Activated T-cell treated with anti-CD3 and anti-CD28 coated beads, Interleukin-2, amount 50 U/mL, for 24 hours (primary cell): Measurements from ENCODE around the gene DPP10.
"Not testable (repeated sequence)": the region's sequence is repeated elsewhere in the genome, so short reads cannot be mapped to it uniquely, and the experiment has no call there.

Source experiments
- DNase-seq: peaks from one replicate; pipeline ENCODE4 v3.0.0-alpha.2; 2020
- H3K27ac Mint-ChIP-seq: 2 replicates; pipeline ENCODE4 v1.8.0; 2020; ENCODE audit warnings: mild to moderate bottlenecking, mixed read lengths
- H3K27me3 Mint-ChIP-seq: 2 replicates; pipeline ENCODE4 v1.8.0; 2020; ENCODE audit warnings: mixed read lengths
- H3K36me3 Mint-ChIP-seq: 2 replicates; pipeline ENCODE4 v1.8.0; 2020; ENCODE audit warnings: low read depth, mixed read lengths
- H3K4me1 Mint-ChIP-seq: 2 replicates; pipeline ENCODE4 v1.8.0; 2020; ENCODE audit warnings: low read depth, mixed read lengths
- H3K4me3 Mint-ChIP-seq: 2 replicates; pipeline ENCODE4 v1.8.0; 2020; ENCODE audit warnings: mild to moderate bottlenecking, moderate library complexity, mixed read lengths
- H3K9me3 Mint-ChIP-seq: 2 replicates; pipeline ENCODE4 v1.8.0; 2020; ENCODE audit warnings: mixed read lengths

Gene DPP10

DNA sequence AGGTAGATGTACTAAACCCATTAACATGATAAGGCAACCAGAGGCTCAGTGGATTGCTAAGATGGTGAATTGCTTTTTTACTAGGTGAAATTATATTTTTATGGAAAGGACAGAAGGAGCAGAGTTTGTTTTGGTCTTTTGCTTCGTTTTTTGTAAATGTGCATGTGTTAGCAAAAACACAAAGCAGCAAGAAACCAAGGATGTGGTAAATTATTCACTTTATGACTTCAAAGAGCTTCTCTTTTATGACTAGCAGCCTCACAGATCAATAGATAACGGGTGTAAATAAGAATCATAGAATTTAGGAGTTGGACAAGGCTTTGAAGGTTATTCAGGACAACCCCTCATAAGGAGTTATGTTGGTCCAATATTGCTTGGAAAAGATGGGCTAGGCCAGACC, 615.0 kb downstream of the DPP10 start:
- H3K4me3 Mint-ChIP-seq = no peak overlapping the region
- peaks cover 18% of the 10 kb centered on the region for H3K9me3 Mint-ChIP-seq
- no peak overlapping the region for H3K27ac Mint-ChIP-seq
- no peaks in the 10 kb centered on the region for H3K4me1 Mint-ChIP-seq
- no peak for DNase-seq
- H3K27me3 Mint-ChIP-seq = no peaks in the 10 kb centered on the region
- no peaks in the 10 kb centered on the region for H3K36me3 Mint-ChIP-seq

DNA sequence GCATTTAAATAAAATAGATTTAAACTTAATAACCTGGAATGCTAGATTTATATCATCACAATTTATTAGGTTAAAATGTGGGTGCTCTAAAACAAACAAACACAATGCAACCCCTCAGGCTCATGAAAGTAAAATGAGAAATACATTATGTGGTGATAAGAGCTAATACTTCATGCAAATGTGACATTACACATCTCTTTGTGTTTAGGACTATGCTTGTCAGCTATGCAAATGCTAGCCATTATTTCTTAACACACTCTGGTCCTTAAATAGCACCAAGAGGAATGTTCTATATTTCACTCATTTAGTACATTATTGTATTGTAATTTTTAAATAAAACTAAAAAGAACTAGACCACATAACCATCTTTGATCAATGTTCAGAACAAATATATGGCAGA, 627.6 kb downstream of the DPP10 start:
- peaks cover 2% of the 10 kb centered on the region for H3K9me3 Mint-ChIP-seq
- no peaks in the 10 kb centered on the region for H3K4me1 Mint-ChIP-seq
- no peaks in the 10 kb centered on the region for H3K27me3 Mint-ChIP-seq
- DNase-seq = no peak
- no peak overlapping the region for H3K27ac Mint-ChIP-seq
- no peaks in the 10 kb centered on the region for H3K36me3 Mint-ChIP-seq
- no peak overlapping the region for H3K4me3 Mint-ChIP-seq

DNA sequence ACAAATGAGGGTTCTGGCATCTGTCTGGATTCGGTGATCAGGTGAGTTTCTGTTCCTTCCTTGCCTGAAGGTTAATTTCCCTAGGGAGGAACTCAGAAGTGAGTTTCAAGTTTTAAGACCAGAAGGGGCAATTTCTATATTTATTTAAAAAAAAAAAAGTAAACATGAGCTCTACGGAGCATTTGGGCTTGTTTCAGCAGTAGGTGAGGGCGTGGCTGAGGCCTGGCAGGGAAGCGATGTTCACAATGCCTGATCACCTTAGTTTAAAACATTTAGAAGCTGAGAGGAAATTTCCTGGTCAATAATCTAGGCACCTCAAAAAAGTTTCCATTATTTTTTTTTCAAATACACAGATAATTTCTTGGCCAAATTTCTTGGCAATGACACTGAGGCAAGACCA, 629.1 kb downstream of the DPP10 start:
- Mint-ChIP-seq H3K36me3 (no peaks in the 10 kb centered on the region), H3K4me3 (no peak overlapping the region), H3K27ac (no peak overlapping the region), H3K27me3 (no peaks in the 10 kb centered on the region), H3K4me1 (no peaks in the 10 kb centered on the region), H3K9me3 (peaks cover 2% of the 10 kb centered on the region)
- no peak for DNase-seq

DNA sequence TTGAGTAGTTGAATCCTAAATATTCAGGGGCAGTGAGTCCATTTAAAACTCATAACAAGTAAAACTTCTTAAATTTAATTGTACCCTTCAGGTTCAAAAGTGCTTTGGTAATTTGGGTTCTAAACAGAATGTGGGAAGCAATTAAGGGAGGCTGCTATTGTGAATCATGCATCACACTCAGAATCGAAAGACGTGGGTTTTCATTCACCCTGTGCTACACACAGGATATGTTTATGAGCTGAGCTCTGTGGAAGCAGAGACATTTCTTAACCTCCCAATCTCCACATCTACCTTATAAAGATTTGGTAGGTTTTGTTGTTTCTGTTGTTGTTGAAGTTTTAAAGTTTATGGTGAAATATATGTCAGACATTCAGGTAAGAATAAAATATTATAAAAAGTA, 633.4 kb downstream of the DPP10 start:
- no peaks in the 10 kb centered on the region for H3K36me3 Mint-ChIP-seq
- no peak overlapping the region for H3K27ac Mint-ChIP-seq
- H3K4me3 Mint-ChIP-seq = no peak overlapping the region
- no peaks in the 10 kb centered on the region for H3K4me1 Mint-ChIP-seq
- no peak for DNase-seq
- H3K27me3 Mint-ChIP-seq = no peaks in the 10 kb centered on the region
- H3K9me3 Mint-ChIP-seq = peaks cover 7% of the 10 kb centered on the region

DNA sequence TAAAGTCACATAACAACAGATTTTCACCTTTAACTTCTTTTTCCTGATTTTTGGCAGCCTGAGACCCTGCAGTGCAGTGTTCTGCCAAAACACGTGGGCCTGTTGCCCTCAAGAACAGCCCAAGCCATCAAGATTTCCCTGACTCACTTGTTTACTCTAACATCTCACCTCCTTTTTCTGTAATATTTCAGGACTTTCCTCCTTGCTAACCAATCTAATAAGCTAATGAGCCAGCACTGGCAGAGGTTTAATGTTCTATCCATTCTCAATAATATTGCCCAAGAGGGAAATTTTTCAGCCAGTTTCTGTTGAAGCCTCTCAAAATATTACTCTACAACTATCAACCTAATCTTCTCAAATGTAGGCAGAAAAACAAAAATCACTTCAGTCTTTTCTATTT, 635.2 kb downstream of the DPP10 start:
- H3K4me3 Mint-ChIP-seq = no peak overlapping the region
- H3K36me3 Mint-ChIP-seq = no peaks in the 10 kb centered on the region
- DNase-seq = no peak
- H3K9me3 Mint-ChIP-seq = peaks cover 4% of the 10 kb centered on the region
- H3K27me3 Mint-ChIP-seq = no peaks in the 10 kb centered on the region
- H3K27ac Mint-ChIP-seq = no peak overlapping the region
- no peaks in the 10 kb centered on the region for H3K4me1 Mint-ChIP-seq

GRCh38 chr2:115083225-115083624, 640.8 kb downstream of the DPP10 start:
- H3K9me3 Mint-ChIP-seq = peaks cover 20% of the 10 kb centered on the region
- H3K36me3 Mint-ChIP-seq = no peaks in the 10 kb centered on the region

GRCh38 chr2:115083711-115084110, 641.3 kb downstream of the DPP10 start:
- Mint-ChIP-seq H3K27me3 (no peaks in the 10 kb centered on the region), H3K9me3 (peaks cover 20% of the 10 kb centered on the region), H3K27ac (no peak overlapping the region), H3K4me1 (no peaks in the 10 kb centered on the region), H3K4me3 (no peak overlapping the region), H3K36me3 (no peaks in the 10 kb centered on the region)
- no peak for DNase-seq

More at GRCh38 chr2:115083225-115083624, 640.8 kb downstream of the DPP10 start:
- no peaks in the 10 kb centered on the region for H3K27me3 Mint-ChIP-seq
- no peak overlapping the region for H3K27ac Mint-ChIP-seq
- H3K4me1 Mint-ChIP-seq = no peaks in the 10 kb centered on the region
- no peak overlapping the region for H3K4me3 Mint-ChIP-seq
- DNase-seq = no peak

GRCh38 chr2:115084446-115084845, 642.0 kb downstream of the DPP10 start:
- H3K36me3 Mint-ChIP-seq = no peaks in the 10 kb centered on the region
- H3K4me1 Mint-ChIP-seq = no peaks in the 10 kb centered on the region
- no peak overlapping the region for H3K4me3 Mint-ChIP-seq
- H3K27ac Mint-ChIP-seq = no peak overlapping the region
- no peaks in the 10 kb centered on the region for H3K27me3 Mint-ChIP-seq
- H3K9me3 Mint-ChIP-seq = peaks cover 22% of the 10 kb centered on the region
- no peak for DNase-seq

GRCh38 chr2:115086051-115086620, 643.7 kb downstream of the DPP10 start:
- H3K9me3 Mint-ChIP-seq = peaks cover 27% of the 10 kb centered on the region
- DNase-seq, H3K27me3 Mint-ChIP-seq, H3K4me3 Mint-ChIP-seq, H3K36me3 Mint-ChIP-seq, H3K4me1 Mint-ChIP-seq, H3K27ac Mint-ChIP-seq: not testable (repeated sequence)

DNA sequence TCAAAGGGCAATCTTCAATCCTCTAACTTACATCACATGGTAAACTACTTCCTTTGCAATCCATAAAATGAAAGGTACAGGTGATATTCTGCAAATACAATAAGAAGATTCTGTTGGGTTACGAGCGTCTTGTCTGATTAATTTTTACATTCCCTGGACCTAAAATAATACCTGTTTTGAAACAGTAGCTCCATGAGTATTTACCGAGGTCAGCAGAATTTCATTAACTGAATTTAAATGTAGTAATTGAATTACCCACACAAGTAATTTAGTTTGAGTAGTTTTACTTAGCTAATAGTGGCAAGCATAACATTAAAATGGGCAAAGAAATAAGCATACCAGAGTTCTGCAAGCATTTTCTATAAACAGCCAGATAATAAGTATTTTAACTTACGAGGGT, 652.0 kb downstream of the DPP10 start:
- no peak overlapping the region for H3K4me3 Mint-ChIP-seq

GRCh38 chr2:115105966-115106365, 663.5 kb downstream of the DPP10 start:
- no peak for DNase-seq
- H3K36me3 Mint-ChIP-seq = no peaks in the 10 kb centered on the region
- no peaks in the 10 kb centered on the region for H3K27me3 Mint-ChIP-seq
- H3K27ac Mint-ChIP-seq = no peak overlapping the region
- H3K9me3 Mint-ChIP-seq = peaks cover 6% of the 10 kb centered on the region
- H3K4me1 Mint-ChIP-seq = no peaks in the 10 kb centered on the region
- no peak overlapping the region for H3K4me3 Mint-ChIP-seq

More for the DNA sequence above, 652.0 kb downstream of the DPP10 start:
- H3K27me3 Mint-ChIP-seq = no peaks in the 10 kb centered on the region
- no peak for DNase-seq
- no peaks in the 10 kb centered on the region for H3K4me1 Mint-ChIP-seq
- no peak overlapping the region for H3K27ac Mint-ChIP-seq
- H3K36me3 Mint-ChIP-seq = no peaks in the 10 kb centered on the region
- H3K9me3 Mint-ChIP-seq = peaks cover 14% of the 10 kb centered on the region

- no peaks in the 10 kb centered on the region for H3K27me3 Mint-ChIP-seq
- no peak for DNase-seq
- H3K9me3 Mint-ChIP-seq = no peaks in the 10 kb centered on the region
- H3K4me3 Mint-ChIP-seq = no peak overlapping the region
- H3K36me3 Mint-ChIP-seq = no peaks in the 10 kb centered on the region
- H3K27ac Mint-ChIP-seq = no peak overlapping the region
- no peaks in the 10 kb centered on the region for H3K4me1 Mint-ChIP-seq
Measured at GRCh38 chr2:115115135-115115534, 672.7 kb downstream of the DPP10 start.

DNA sequence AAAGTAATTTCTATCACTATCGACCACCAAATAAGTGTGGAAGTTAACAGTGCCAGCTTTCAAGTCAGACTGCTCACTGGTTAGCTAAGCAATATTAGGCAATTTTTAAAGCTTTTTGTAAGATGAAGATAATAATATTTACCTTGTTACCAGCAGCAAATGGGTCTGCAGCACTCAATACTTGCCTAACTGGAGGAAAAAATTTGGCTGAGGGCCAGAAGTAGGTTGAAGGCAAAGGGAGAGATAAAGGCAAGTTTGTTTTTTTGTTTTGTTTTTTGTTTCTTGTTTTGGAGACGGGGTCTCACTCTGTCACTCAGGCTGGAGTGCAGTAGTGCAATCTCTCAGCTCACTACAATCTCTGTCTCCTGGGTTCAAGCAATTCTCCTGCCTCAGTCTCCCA, 675.9 kb downstream of the DPP10 start:
- H3K4me1 Mint-ChIP-seq = no peaks in the 10 kb centered on the region
- H3K9me3 Mint-ChIP-seq = peaks cover 5% of the 10 kb centered on the region
- DNase-seq = no peak

DNA sequence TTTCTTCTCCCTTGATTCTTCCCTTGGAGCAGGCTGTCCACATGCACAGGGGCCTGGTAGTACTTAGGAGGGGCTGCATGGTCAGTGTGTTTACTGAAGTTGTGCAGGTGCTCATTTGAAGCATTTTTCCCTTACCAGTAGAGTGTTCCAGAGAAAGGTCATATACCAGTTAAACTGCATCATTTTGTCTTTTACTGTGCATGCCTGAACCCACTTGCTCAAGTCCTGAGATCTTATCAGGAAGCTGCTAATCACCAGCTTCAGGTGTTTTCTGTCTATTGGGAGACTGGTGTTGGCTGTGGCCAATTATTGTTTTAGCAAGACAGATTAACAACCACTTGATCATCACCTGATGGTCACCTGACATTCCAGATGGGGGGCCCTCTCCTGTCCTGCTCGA, 676.6 kb downstream of the DPP10 start:
- DNase-seq = no peak
- H3K27ac Mint-ChIP-seq = no peak overlapping the region
- H3K9me3 Mint-ChIP-seq = peaks cover 8% of the 10 kb centered on the region
- no peaks in the 10 kb centered on the region for H3K4me1 Mint-ChIP-seq
- no peak overlapping the region for H3K4me3 Mint-ChIP-seq
- H3K36me3 Mint-ChIP-seq = no peaks in the 10 kb centered on the region
- H3K27me3 Mint-ChIP-seq = no peaks in the 10 kb centered on the region

More for the DNA sequence above, 675.9 kb downstream of the DPP10 start:
- Mint-ChIP-seq H3K27ac (no peak overlapping the region), H3K36me3 (no peaks in the 10 kb centered on the region), H3K27me3 (no peaks in the 10 kb centered on the region), H3K4me3 (no peak overlapping the region)

- H3K36me3 Mint-ChIP-seq = no peaks in the 10 kb centered on the region
- no peaks in the 10 kb centered on the region for H3K4me1 Mint-ChIP-seq
- DNase-seq = no peak
Measured at GRCh38 chr2:115122701-115123100, 680.3 kb downstream of the DPP10 start.

DNA sequence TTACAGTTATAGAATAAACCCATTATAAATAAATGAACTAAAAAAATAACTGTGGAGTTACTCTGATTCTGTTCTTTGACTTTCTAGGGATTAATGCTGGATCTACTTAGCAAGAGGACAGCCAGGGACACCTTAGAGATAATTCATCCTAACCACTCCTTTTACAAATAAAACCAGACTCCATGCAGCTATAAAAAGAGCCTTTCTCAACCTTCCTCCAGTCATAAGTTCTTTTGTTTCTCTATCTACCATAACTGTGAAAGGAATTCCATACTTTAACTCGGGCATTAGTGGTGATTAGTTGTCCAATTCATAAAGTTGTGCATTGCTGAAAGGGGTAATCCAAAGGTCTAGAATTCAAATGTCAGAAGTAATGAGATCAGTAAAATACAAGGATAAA, 682.4 kb downstream of the DPP10 start:
- peaks cover 17% of the 10 kb centered on the region for H3K9me3 Mint-ChIP-seq
- no peak overlapping the region for H3K27ac Mint-ChIP-seq
- H3K4me1 Mint-ChIP-seq = no peaks in the 10 kb centered on the region
- H3K36me3 Mint-ChIP-seq = no peaks in the 10 kb centered on the region
- H3K27me3 Mint-ChIP-seq = no peaks in the 10 kb centered on the region
- no peak for DNase-seq
- H3K4me3 Mint-ChIP-seq = no peak overlapping the region

More at GRCh38 chr2:115122701-115123100, 680.3 kb downstream of the DPP10 start:
- Mint-ChIP-seq H3K9me3 (peaks cover 13% of the 10 kb centered on the region), H3K27ac (no peak overlapping the region), H3K4me3 (no peak overlapping the region), H3K27me3 (no peaks in the 10 kb centered on the region)
